H1 (cell line): ENCODE measurements around the gene ADARB2. TPM values are rescaled to one million over a fixed set of nuclear protein-coding genes. Genes with fewer than 3 reads are reported as not detected.

Source experiments
- CHD1 ChIP-seq: IDR thresholded peaks from 2 replicates; pipeline ENCODE4 v1.6.1; 2012; ENCODE audit warnings: low read depth, low read length, improper control_type of control experiment
- CHD2 ChIP-seq: IDR thresholded peaks from 2 replicates; pipeline ENCODE4 v1.6.1; 2012; ENCODE audit warnings: low read length, improper control_type of control experiment
- GABPA ChIP-seq: IDR thresholded peaks from 2 replicates; pipeline ENCODE4 v1.6.1; 2011; ENCODE audit warnings: mild to moderate bottlenecking, low read length, moderate library complexity, borderline replicate concordance; ENCODE audit not compliant: insufficient read depth
- SP4 ChIP-seq: IDR thresholded peaks from 2 replicates; pipeline ENCODE4 v1.6.1; 2012; ENCODE audit warnings: low read length, inconsistent platforms
- YY1 ChIP-seq: IDR thresholded peaks from 2 replicates; pipeline ENCODE4 v1.6.1; 2011; ENCODE audit warnings: low read depth, mild to moderate bottlenecking, low read length
- polyA plus RNA-seq, 7 experiments: library from polyadenylated mRNA; depleted of rRNA in 3 of 7; stranded (reverse) in 5 of 7; unstranded in 2 of 7; fragments of >200 nt in 5 of 7; fragments of 200-250 nt in 2 of 7; gene quantifications; 1 replicate in 5 of 7; 2 replicates in 1 of 7; 4 replicates in 1 of 7; pipeline versions ENCODE4 v1.2.1 to v1.2.3, GENCODE V29; 2011 to 2013; ENCODE audit warnings: missing spikeins in 2 of 7, mixed read lengths in 2 of 7
- total RNA-seq: library from RNA; stranded (reverse); fragmentation: NEBNext Ultra II Directional; extraction: Animal tissue kit (Norgen Biotek cat#: 25700); gene quantifications from 2 replicates; pipeline ENCODE4 v1.2.1, GENCODE V29; 2021

ADARB2 gene
- total and polyA plus RNA-seq, 2 of the 8 experiments (the other 6 are each of a cell fraction or from before 2014, with no cell fraction given): 2.2 to 2.8 TPM

GRCh38 chr10:1577373-1577770 lies 160.0 kb downstream of the ADARB2 start (continued):
- TF ChIP-seq CHD2 (no peak), GABPA (no peak), SP4 (no peak), CHD1 (no peak), YY1 (no peak)
